Measurements from ENCODE around the gene OLIG2. TPM values are rescaled to one million over a fixed set of nuclear protein-coding genes. Genes with fewer than 3 reads are reported as not detected.

OLIG2 gene
- total RNA-seq, 1 donor from 2014 or later, result not detected

- no peak for TF ChIP-seq CTCF (conservative IDR thresholded peaks at IDR 0.05; ENCODE audit: low read depth, low read length)
- DNase-seq (ENCODE audit: low read depth), result peak; percentile 78
- no peak overlapping the region for H3K4me3 ChIP-seq (ENCODE audit: low read depth, low read length)
Measured at GRCh38 chr21:33011462-33011861, 14.3 kb upstream of the OLIG2 start.

GRCh38 chr21:33013626-33014025, 12.1 kb upstream of the OLIG2 start:
- DNase-seq (ENCODE audit: low read depth), result no peak
- H3K4me3 ChIP-seq (ENCODE audit: low read depth, low read length), result no peak overlapping the region
- no peak for TF ChIP-seq CTCF (conservative IDR thresholded peaks at IDR 0.05; ENCODE audit: low read depth, low read length)

- no peak for DNase-seq (ENCODE audit: low read depth)
- H3K4me3 ChIP-seq (ENCODE audit: low read depth, low read length), result no peak overlapping the region
- TF ChIP-seq CTCF (conservative IDR thresholded peaks at IDR 0.05; ENCODE audit: low read depth, low read length), result no peak
Measured at GRCh38 chr21:33014331-33014730, 11.4 kb upstream of the OLIG2 start.

GRCh38 chr21:33015096-33015495, 10.6 kb upstream of the OLIG2 start:
- H3K4me3 ChIP-seq (ENCODE audit: low read depth, low read length), result no peak overlapping the region
- no peak for DNase-seq (ENCODE audit: low read depth)
- TF ChIP-seq CTCF (conservative IDR thresholded peaks at IDR 0.05; ENCODE audit: low read depth, low read length), result no peak

GRCh38 chr21:33015756-33016155, 10.0 kb upstream of the OLIG2 start:
- TF ChIP-seq CTCF (conservative IDR thresholded peaks at IDR 0.05; ENCODE audit: low read depth, low read length), result no peak
- no peak overlapping the region for H3K4me3 ChIP-seq (ENCODE audit: low read depth, low read length)
- DNase-seq (ENCODE audit: low read depth), result no peak

GRCh38 chr21:33018707-33019465, 6.8 kb upstream of the OLIG2 start:
- no peak for TF ChIP-seq CTCF (conservative IDR thresholded peaks at IDR 0.05; ENCODE audit: low read depth, low read length)
- H3K4me3 ChIP-seq (ENCODE audit: low read depth, low read length), result no peak overlapping the region
- DNase-seq (ENCODE audit: low read depth), result no peak

GRCh38 chr21:33019516-33019884, 6.2 kb upstream of the OLIG2 start:
- DNase-seq (ENCODE audit: low read depth), result no peak
- TF ChIP-seq CTCF (conservative IDR thresholded peaks at IDR 0.05; ENCODE audit: low read depth, low read length), result no peak
- H3K4me3 ChIP-seq (ENCODE audit: low read depth, low read length), result no peak overlapping the region
